Sigmoid colon (tissue), 7 donors: ENCODE results near the gene SGPL1. TPM values are rescaled to one million over a fixed set of nuclear protein-coding genes. Genes with fewer than 3 reads are reported as not detected.

ENCODE experiments used
- DNase-seq: peaks from one replicate; pipeline ENCODE4 v3.0.0-alpha.2; 2019
- H3K27ac ChIP-seq, 4 donors: fragments of 200-600 bp; sonication (generic); one replicate each; pipeline ENCODE4 v1.5.1; 2016 to 2019; ENCODE audit warnings: mild to moderate bottlenecking in 1 of 4
- H3K27me3 ChIP-seq, 3 donors: fragments of 200-600 bp; sonication (generic); one replicate each; pipeline ENCODE4 v1.5.1; 2019; ENCODE audit warnings: mild to moderate bottlenecking in 1 of 3
- H3K36me3 ChIP-seq, 4 donors: fragments of 200-600 bp; sonication (generic); one replicate each; pipeline ENCODE4 v1.5.1; 2016 to 2019
- H3K4me1 ChIP-seq, 4 donors: fragments of 200-600 bp; sonication (generic); one replicate each; pipeline ENCODE4 v1.5.1; 2017 to 2019
- H3K4me3 ChIP-seq, 4 donors: fragments of 200-600 bp; sonication (generic); one replicate each; pipeline ENCODE4 v1.5.1; 2017 to 2019; ENCODE audit warnings: mild to moderate bottlenecking in 2 of 4, moderate library complexity in 1 of 4
- H3K9me3 ChIP-seq, 4 donors: fragments of 200-600 bp in 3 of 4; sonication (generic) in 3 of 4; one replicate each; pipeline versions ENCODE4 v1.5.1 to v1.6.1; 2013 to 2019
- EP300 ChIP-seq, 4 donors: sonication (generic); formaldehyde crosslinking; IDR thresholded peaks; one replicate each; pipeline ENCODE4 v1.6.1; 2017; ENCODE audit warnings: antibody characterized with exemption in 4 of 4
- POLR2A ChIP-seq, 2 donors: fragments of 450-650 bp; IDR thresholded peaks; one replicate each; pipeline ENCODE4 v1.6.1; 2016; ENCODE audit warnings: antibody characterized with exemption in 2 of 2, mild to moderate bottlenecking in 2 of 2, moderate library complexity in 2 of 2
- POLR2AphosphoS5 ChIP-seq, 4 donors: sonication (generic); formaldehyde crosslinking; IDR thresholded peaks; one replicate each; pipeline ENCODE4 v1.6.1; 2017; ENCODE audit warnings: antibody characterized with exemption in 4 of 4
- WGBS, 2 donors: extraction: QIAGEN DNeasy Blood & Tissue Kit; methylation state at CpG; one replicate each; pipeline ENCODE4 v1.1.7; 2013; 5-methylcytosine and 5-hydroxymethylcytosine counted together
- intact Hi-C: fragments of 100-400 bp; cut with DNase I; formaldehyde crosslinking; loops from one replicate; pipeline ENCODE4 v1.15.1; 2023
- polyA plus RNA-seq, 3 donors: library from polyadenylated mRNA; stranded (reverse); fragments of 200-250 nt; gene quantifications; one replicate each; pipeline ENCODE4 v1.2.3, GENCODE V29; 2013
- total RNA-seq, 4 donors: library from RNA; depleted of rRNA; stranded (reverse); fragments of >200 nt; gene quantifications; one replicate each; pipeline ENCODE4 v1.1.0, GENCODE V29; 2016
- TF ChIP-seq, protein P1 (sequence below), 4 experiments: fragments of 450-650 bp in 3 of 4; fragments of 200-600 bp in 1 of 4; IDR thresholded peaks; one replicate each; pipeline ENCODE4 v1.5.1; 2016 to 2019; ENCODE audit warnings: antibody characterized with exemption in 4 of 4, mild to moderate bottlenecking in 3 of 4, moderate library complexity in 2 of 4
- donor health status: healthy with polysubstance abuse.
- donor health status: Bipolar disorder and iron deficiency.
- donor health status: healthy.

The SGPL1 gene
- total and polyA plus RNA-seq, 7 donors = 6.0 to 22.2 (median 20.1) TPM

DNA sequence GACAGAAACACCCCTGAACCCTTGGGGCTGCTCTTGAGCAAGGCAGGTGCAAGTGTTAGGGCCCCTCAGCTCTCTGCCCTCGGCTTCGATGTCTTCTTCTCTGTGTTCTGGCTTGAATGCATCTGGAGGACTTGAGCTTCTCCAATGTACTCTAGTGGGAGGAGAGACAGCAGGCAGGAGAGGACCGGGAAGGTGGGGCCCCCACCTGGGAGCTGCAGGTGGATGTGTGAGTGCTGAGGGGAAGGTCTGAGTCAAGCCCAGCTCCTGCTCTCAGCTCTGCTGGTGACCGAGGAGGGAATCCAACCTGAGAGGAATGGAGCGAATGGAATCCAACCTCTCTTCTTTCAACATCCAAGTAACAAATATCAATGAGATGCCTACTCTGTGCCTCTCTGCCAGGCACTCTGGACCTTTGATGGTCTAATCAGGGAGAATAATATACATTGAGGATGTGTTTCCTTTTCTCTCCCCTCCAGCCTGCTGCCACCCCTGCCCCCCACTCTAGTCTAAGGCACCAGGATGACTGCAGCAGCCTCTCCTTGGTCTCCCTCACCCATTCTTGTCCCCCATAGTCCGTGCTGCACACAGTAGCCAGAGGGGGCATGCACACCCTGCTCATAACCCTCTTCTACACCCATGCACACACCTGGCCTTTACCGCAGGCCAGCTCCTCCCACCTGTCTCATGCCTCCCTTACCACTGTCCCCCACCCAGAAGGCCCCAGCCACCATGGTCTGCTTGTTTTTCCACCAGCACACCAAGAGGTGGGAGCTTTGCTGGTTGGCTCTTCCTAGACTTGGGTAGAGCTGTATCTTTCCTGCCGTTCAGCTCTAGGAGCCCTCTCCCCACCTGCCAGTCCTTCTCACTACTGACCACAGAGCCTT is 44.2 kb upstream of the SGPL1 start:
- no peak for DNase-seq
- intact Hi-C loops = no loop called here

DNA sequence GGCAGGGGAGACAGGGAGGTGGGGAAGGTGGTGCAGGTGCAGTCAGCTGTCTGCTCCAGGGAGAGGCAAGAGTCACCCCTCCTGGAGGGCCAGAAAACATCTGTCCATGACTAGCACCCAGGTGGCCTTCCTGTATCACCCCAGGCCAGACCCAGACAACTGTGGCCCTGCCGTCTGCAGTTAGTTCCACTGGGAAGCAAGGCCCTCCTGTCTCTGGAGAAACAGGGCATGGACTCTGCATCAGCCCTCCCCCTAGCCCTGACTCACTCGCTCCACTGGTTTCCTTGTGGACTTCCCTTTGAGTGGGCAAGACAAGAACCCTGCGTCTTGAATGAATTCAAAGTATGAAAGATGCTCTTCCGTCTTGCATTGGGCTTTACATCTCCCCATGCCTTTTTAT is 43.1 kb upstream of the SGPL1 start:
- Histone ChIP-seq H3K27me3 (no peaks in the 10 kb centered on the region), H3K4me3 (no peak overlapping the region), H3K4me1 (no peaks in the 10 kb centered on the region), H3K27ac (no peak overlapping the region), H3K36me3 (no peaks in the 10 kb centered on the region), H3K9me3 (no peaks in the 10 kb centered on the region)
- 90 to 91% methylated on average over 4 of the region's 4 CpGs for WGBS, 2 donors
- no peak for DNase-seq
- TF ChIP-seq, protein P1, sequence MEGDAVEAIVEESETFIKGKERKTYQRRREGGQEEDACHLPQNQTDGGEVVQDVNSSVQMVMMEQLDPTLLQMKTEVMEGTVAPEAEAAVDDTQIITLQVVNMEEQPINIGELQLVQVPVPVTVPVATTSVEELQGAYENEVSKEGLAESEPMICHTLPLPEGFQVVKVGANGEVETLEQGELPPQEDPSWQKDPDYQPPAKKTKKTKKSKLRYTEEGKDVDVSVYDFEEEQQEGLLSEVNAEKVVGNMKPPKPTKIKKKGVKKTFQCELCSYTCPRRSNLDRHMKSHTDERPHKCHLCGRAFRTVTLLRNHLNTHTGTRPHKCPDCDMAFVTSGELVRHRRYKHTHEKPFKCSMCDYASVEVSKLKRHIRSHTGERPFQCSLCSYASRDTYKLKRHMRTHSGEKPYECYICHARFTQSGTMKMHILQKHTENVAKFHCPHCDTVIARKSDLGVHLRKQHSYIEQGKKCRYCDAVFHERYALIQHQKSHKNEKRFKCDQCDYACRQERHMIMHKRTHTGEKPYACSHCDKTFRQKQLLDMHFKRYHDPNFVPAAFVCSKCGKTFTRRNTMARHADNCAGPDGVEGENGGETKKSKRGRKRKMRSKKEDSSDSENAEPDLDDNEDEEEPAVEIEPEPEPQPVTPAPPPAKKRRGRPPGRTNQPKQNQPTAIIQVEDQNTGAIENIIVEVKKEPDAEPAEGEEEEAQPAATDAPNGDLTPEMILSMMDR (IDR thresholded peaks at IDR 0.05) = no peak
- TF ChIP-seq POLR2A (IDR thresholded peaks at IDR 0.05) (no peak), POLR2AphosphoS5 (IDR thresholded peaks at IDR 0.05) (no peak), EP300 (IDR thresholded peaks at IDR 0.05) (no peak)
- intact Hi-C loops = no loop called here

More for the DNA sequence above, 44.2 kb upstream of the SGPL1 start:
- WGBS, 2 donors = 86 to 90% methylated on average over 8 of the region's 8 CpGs
- H3K27me3 ChIP-seq = no peaks in the 10 kb centered on the region
- H3K36me3 ChIP-seq = no peaks in the 10 kb centered on the region
- TF ChIP-seq, protein P1 (IDR thresholded peaks at IDR 0.05) = no peak
- TF ChIP-seq POLR2A (IDR thresholded peaks at IDR 0.05) = no peak
- no peak for TF ChIP-seq EP300 (IDR thresholded peaks at IDR 0.05)
- no peak for TF ChIP-seq POLR2AphosphoS5 (IDR thresholded peaks at IDR 0.05)
- H3K4me3 ChIP-seq = no peak overlapping the region
- H3K9me3 ChIP-seq = no peaks in the 10 kb centered on the region
- H3K4me1 ChIP-seq = no peaks in the 10 kb centered on the region
- H3K27ac ChIP-seq = no peak overlapping the region

DNA sequence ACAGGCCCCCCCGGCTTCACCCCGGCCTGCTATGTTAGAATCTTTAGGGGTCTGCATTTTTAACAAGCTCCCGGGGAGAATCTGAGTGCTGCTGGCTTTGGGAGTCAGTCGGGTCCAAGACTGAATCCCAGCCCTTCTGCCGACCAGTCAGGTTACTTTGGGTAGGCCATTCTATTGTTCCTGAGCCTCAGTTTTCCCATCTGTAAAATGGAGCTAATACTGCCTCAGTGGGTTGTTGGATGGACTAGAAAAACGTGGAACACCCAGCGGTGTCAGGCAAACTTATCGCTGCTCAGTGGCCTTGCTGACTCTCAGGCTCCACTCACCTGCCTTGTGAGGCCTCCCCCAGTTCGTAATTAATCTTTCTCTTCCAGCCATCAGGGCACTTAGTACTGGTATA is 42.3 kb upstream of the SGPL1 start:
- DNase-seq = no peak
- no peak for TF ChIP-seq POLR2A (IDR thresholded peaks at IDR 0.05)
- TF ChIP-seq EP300 (IDR thresholded peaks at IDR 0.05) = no peak
- TF ChIP-seq, protein P1 (IDR thresholded peaks at IDR 0.05) = no peak
- no peak for TF ChIP-seq POLR2AphosphoS5 (IDR thresholded peaks at IDR 0.05)
- Histone ChIP-seq H3K9me3 (no peaks in the 10 kb centered on the region), H3K27me3 (no peaks in the 10 kb centered on the region), H3K36me3 (no peaks in the 10 kb centered on the region), H3K4me3 (no peak overlapping the region), H3K4me1 (no peaks in the 10 kb centered on the region), H3K27ac (no peak overlapping the region)
- intact Hi-C loops = no loop called here
- 82 to 91% methylated on average over 9 of the region's 9 CpGs for WGBS, 2 donors

DNA sequence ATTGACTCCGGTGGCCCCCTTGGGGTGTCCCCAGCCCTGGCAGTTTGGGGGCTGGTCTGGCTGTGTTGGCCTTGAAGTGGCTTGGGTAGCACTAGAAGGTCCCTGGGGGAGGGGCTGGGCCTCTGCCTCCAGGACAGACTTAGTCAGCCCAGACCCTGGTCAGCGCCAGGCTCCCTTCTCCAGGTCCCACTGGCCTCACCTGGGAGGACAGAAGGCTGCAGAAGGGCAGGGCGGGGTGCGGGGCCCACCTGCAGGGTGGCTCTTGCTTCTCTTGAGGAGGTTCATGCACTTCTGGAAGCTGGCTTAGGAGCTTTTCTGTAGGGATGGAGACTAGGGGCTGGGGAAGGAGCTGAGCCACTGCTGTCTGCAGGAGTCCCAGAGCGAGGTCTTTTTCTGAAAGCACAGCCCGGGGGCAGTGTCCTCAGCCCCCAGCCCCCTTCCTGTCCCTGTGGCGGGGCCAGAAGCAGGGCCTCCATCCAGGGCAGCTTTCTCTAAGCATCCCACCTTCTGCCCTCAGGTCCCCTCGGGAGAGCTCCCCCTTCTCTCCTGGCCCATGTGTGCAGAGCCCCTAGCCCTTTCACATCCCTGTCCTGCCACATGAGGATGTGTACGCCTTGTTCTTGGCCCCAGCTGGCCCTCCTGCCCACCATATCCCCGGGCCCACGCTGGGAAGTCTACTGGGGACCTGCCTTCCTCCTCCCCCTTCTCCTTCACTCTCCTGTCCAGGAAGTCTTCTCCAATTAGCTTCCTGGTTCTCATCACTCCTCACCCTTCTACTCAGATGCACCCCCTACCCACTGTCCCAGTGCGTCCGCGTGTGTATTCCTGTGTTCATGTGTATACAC is 41.6 kb upstream of the SGPL1 start:
- no peak for DNase-seq
- Histone ChIP-seq H3K27me3 (no peaks in the 10 kb centered on the region), H3K9me3 (no peaks in the 10 kb centered on the region), H3K27ac (no peak overlapping the region), H3K4me3 (no peak overlapping the region), H3K4me1 (no peaks in the 10 kb centered on the region), H3K36me3 (no peaks in the 10 kb centered on the region)
- TF ChIP-seq EP300 (IDR thresholded peaks at IDR 0.05) (no peak), POLR2A (IDR thresholded peaks at IDR 0.05) (no peak), POLR2AphosphoS5 (IDR thresholded peaks at IDR 0.05) (no peak)
- TF ChIP-seq, protein P1 (IDR thresholded peaks at IDR 0.05) = no peak
- WGBS, 2 donors = 90% methylated on average over 14 of the region's 14 CpGs
- intact Hi-C loops = no loop called here
